Cardiac atrium fibroblast (primary cell): ENCODE data around the gene TBX3. TPM values are rescaled to one million over a fixed set of nuclear protein-coding genes. Genes with fewer than 3 reads are reported as not detected.

ENCODE experiments used
- total RNA-seq: library from RNA; depleted of rRNA; stranded (reverse); fragments of >200 nt; gene quantifications from 2 replicates; pipeline ENCODE4 v1.2.3, GENCODE V29; 2015

The TBX3 gene
- 3.6 and 7.3 TPM in 2 replicates for total RNA-seq

DNA sequence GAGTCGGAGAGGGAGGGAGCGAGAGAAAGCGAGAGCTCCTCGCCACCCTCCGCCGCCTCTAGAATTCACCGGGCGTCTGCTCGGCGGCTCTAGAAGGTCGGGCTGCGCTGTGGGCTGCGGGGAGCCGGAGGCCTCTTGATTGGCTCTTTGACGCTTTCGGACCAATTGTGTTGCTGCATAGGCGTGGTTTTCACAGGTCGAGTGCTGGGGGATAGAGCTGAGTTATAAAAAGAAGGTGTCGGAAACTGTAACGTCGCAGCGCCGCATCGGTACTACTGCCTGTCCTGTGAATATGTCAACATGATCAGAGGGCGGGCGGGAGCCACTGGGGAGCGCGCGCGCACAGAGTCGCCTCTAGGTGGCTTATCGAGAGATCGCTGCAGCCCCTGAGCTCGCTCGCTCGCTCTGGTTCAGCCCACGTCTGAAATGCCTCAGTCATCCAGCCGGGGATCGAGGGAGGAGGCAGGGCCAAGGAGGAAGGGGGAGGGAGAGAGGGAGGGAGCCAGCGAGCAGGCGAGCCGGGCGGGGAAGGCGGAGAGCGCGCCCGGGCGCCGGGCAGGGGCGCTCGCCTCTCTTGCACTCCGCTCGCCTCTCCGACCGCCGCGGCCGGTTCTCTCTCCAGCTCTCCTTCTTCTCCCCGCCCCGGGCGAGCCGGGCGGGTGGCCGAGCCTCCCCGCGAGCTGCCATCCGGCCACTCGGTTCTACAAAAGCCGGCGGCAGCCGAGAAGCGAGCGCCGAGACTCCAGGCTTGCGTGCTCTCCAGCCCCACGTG, at the start of gene TBX3:
TSS of gene TBX3 (minus strand) at position 78 of the 772 bp plus-strand sequence. CDS start 975 bp downstream, outside the sequence.

